Erythroblast (primary cell): Measurements from ENCODE around the gene KIF3C.
"Not testable (repeated sequence)": the region's sequence is repeated elsewhere in the genome, so short reads cannot be mapped to it uniquely, and the experiment has no call there.

Source experiments
- DNase-seq, 2 experiments: peaks; one replicate each; lab custom pipeline; 2025; lab: John Stamatoyannopoulos, UW
- GATA1 ChIP-seq: IDR thresholded peaks from 2 replicates; pipeline ENCODE4 v1.6.1; 2011; ENCODE audit warnings: low read depth, mild to moderate bottlenecking, control low read depth, low read length, moderate library complexity
- POLR2A ChIP-seq: IDR thresholded peaks from 2 replicates; pipeline ENCODE4 v1.6.1; 2011; ENCODE audit warnings: mild to moderate bottlenecking, low read length

The KIF3C gene

DNA sequence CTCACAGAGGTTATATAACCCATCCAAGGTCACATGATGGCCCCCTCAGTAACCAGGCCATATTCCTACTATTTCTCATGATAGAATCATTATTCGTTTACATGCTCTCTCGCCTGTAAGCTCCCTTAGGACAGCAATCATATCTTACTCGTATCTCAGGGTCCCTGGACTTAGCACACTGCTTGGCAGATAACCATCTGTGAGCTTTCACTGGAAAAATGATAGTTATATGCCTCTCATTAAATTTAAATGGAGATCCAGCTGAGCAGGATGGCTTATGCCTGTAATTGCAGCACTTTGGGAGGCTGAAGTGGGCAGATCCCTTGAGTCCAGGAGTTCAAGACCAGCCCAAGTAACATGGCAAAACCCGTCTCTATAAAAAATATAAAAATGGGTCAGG lies 21.9 kb downstream of the KIF3C start:
- TF ChIP-seq POLR2A (no peak), GATA1 (no peak)
- DNase-seq = no peak

DNA sequence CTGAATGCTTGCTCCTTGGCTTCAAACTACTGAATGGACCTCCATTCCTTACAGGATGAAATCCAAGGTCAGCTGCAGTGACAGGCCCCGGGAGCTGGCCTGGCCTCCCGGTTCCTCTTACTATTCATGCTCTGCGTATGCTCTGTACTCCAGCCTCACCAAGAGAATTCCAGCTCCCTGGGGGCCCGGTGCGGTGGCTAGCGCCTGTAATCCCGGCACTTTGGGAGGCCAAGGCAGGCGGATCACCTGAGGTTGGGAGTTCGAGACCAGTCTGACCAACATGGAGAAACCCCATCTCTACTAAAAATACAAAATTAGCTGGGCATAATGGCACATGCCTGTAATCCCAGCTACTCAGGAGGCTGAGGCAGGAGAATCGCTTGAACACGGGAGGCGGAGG lies 23.7 kb downstream of the KIF3C start:
- not testable (repeated sequence) for DNase-seq

DNA sequence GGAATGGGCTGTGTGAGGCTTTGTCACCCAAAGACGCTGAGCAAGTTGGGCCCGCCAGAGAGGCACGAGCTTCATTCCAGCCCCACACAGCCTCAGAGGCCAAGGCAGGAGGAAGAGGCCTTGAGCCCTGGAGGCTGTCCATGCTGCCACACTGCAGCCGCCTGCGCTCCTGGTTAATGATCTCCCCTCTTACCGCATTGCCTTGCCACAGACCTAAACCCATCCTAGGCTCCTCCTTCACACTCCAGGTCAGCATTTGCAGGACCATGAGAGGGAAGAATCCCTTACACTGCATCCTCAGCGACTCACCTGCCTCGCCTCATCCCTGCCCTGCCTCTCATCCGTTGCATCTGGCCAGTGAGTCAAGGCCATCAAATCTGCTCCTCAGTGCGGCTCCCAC lies 24.6 kb downstream of the KIF3C start:
- no peak for TF ChIP-seq POLR2A
- no peak for TF ChIP-seq GATA1
- DNase-seq = no peak

DNA sequence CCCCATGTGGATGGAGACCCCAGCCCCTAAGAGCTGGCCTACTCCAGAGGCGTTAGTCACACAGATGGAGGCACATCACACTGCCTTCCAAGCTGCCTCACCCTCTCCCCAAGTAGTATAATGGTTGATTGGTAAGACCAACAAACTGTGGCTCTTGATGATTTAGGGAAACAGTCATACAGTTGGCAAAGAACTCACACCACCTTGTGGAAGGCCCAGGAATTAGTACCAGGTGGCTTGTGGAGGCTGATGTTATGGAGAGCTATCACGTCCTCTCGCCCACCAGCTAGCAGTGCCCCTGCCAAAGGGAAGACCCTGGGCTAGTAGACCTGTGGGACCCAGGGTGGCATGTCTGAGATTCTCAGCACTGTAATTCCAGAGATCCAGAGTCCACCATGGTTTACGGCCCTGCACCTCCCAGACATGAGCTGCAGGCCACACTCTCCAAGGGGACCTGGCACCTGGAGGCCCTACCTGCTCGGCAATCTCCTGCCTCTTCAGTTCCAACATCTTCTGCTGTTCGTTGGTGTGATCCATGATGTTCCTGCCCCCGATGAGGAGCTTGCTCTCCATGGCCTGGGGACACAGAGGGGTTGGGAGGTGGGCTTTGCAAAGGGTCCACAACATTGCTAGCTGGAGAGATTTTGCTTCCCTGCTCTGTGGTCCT lies 26.3 kb downstream of the KIF3C start:
- TF ChIP-seq GATA1 (no peak), POLR2A (no peak)

DNA sequence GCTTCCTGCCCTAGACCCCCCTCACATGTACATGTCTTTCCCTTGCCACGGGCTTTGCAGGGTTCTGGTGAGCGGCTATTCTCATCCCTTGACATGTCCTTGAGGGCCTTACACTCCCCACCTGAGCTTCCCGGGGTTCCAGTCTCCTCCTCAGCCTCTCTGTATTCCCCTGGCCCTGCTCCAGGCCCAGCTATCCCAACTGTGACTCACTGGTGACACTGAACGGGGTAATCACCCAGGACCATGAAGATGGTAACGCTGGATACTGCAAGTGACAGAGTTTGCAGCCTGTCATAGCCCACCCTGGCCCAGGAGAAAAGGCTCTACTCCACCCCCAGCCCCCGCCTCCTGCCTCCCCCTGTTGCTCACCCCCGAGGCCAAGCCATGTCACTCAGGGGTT lies 27.3 kb downstream of the KIF3C start:
- DNase-seq = no peak
- TF ChIP-seq POLR2A (no peak), GATA1 (no peak)

More for the DNA sequence above, 26.3 kb downstream of the KIF3C start:
- peak; percentile 16 to 17 for DNase-seq

DNA sequence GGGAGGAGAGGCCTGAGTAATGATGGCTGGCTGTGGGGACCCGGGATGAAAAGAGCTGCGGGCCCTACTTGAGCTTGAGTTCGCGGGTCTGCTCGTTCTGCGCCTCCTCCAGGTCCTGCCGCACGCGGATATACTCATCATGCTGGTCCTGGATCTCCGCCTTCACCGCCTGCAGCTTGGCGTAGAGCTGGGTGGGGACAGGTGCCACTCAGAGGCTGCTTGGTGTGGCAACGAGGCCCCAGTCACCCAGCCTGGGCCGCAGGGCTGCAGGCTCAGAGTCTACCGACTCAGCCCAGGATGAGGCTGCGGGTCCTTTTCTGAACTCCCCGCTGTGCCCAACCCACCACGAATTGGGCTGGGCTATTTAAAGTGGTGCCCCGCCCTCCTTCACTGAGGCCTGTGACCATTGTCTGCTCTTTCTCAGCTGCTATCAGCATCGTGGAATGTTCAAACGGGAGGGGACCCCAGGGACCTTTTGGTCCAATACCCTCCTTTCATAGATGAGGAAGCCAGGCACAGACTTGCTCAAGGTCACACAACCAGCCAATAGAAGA lies 28.0 kb downstream of the KIF3C start:
- DNase-seq = peak in 1 of 2 experiments; percentile 21
- TF ChIP-seq GATA1 (no peak), POLR2A (no peak)

DNA sequence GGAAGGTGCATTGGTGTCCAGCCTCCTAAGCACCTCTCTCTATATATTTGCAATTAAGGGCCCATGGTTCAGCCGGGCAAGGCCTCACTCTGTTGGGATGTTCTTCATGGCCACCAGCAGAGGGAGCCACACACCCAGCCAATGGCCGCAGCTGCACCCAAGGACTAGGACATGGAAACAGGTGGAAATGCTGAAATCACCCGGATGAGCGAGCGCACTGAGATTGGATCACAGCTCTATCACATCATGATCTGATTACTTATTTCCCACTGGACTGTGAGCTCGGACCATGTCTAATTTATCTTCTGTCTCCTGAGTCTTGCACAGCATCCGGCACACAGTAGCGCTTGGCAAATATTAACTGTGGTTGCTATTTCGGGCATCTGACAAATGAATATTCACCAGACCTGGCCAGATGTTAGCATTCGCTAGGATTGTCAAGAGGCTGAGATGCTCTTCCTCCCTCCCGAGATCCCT lies 31.2 kb downstream of the KIF3C start:
- TF ChIP-seq GATA1 (no peak), POLR2A (no peak)

DNA sequence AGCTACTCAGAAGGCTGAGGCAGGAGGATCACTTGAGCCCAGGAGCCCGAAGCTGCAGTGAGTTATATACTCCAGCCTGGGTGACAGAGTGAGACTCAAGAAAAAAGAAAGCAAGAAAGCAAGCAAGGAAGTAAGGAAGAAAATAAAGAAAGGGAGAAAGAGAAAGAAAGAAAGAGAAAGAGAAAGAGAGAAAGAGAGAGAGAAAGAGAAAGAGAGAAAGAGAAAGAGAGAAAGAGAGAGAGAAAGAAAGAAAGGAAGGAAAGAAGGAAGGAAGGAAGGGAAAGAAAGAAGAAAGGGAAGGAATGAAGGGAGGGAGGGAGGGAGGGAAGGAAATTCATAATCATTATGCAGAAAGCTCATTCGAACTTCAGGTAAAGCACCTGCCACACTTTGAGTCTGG lies 33.9 kb downstream of the KIF3C start:
- DNase-seq = no peak
- no peak for TF ChIP-seq POLR2A
- no peak for TF ChIP-seq GATA1

More for the DNA sequence above, 31.2 kb downstream of the KIF3C start:
- peak; percentile 79 to 90 for DNase-seq

DNA sequence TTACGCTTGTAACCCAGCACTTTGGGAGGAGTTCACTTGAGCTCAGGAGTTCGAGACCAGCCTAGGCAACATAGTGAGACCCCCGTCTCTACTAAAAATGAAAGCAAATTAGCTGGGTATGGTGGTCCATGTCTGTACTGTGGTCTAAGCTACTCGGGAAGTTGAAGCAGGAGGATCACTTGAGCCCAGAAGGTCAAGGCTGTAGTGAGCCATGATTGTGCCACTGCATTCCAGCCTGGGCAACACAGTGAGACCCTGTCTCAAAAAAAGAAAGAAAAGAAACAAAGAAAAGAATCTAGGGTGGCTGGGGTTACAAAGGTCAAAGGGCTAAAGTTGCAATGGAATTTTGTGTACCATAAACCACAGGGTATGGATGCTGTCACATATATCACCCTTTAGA lies 41.3 kb downstream of the KIF3C start:
- no peak for DNase-seq
- TF ChIP-seq POLR2A (no peak), GATA1 (no peak)

DNA sequence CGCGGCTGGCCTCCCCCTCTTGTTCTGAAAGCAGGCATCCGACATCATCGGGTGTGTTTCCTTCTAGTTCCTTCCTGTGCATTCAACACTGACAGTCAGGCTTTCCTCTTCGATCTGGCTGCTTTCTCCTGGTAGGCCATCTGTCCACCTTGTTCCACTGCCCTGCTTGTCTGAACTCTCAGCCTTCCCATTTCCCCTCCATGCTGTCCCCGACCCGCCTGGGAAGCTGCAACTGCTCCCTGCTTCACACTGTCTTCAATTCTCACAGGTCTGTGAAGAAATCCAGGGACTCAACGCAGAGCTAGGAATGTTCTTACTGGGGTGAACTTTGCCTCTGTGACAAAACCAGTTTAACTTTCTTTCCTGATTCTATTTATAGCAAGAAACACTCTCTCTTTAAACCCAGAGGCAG lies 43.0 kb downstream of the KIF3C start:
- TF ChIP-seq POLR2A (no peak), GATA1 (no peak)
- no peak for DNase-seq

DNA sequence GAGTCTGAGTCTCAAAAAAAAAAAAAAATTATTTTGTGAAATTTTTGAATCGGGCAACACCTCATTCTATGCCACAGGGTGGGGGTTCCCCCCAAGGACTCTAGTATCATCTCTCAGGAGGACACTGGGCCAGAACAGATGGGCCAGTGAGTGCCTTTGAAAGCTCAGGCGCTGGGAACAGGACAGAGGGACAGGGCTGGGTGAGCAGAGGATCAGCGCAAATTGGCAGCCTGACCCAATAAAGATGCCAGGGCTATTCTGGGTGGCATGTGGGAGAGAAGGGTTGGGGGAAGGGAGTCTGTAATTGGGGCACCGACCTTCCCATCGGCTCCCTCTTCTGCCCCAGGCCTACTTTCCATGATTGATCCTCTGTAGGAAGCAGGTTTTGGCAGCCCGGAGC lies 44.0 kb downstream of the KIF3C start:
- DNase-seq = no peak
- TF ChIP-seq GATA1 (no peak), POLR2A (no peak)

DNA sequence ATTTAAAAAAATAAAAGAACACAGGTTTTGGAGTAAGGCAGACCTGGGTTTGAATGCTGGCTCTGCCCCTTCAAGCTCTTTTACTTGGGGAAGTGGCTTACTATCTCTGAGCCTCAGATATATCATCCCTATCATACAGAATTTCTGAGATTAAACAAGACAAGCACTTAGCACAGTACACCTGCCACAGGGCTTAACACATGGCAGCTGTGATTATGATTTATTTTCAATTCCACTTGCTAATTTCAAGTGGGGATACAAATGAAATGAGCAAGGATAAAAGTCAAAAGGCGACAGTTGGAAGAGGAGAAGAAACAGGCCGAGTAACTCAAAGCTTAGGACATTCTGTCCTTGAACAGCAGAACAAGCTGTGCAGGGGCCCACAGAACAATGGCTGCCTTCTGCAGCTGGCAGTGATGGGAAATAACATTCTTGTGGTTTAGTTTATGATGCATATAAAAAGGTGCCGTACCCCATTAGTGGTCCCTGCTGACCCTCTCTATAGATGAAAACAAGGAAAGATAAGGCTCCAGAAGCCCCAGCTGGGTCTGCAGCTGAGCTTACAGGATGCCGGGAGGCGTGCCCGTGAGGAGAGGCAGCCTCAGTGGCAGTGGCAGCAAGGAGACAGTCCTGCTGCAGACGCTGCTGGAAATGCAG lies 45.3 kb downstream of the KIF3C start:
- TF ChIP-seq POLR2A = no peak
- TF ChIP-seq GATA1 = no peak
- no peak for DNase-seq

DNA sequence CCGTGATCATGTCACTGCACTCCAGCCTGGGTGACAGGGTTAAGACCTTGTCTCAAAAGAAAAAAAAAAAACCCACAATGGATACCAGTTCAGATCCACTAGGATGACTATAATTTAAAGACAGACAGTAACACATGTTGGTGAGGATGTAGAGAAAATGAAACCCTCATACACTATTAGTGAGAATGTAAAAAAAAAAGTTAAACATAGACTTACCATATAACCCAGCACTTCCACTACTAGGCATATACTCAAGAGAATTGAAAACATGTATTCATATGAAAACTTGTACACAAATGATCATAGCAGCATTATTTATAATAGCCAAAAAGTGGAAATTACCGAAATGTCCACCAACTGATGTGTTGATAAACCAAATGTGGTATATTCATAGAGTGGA lies 48.7 kb downstream of the KIF3C start:
- TF ChIP-seq POLR2A (no peak), GATA1 (no peak)
- DNase-seq = no peak

DNA sequence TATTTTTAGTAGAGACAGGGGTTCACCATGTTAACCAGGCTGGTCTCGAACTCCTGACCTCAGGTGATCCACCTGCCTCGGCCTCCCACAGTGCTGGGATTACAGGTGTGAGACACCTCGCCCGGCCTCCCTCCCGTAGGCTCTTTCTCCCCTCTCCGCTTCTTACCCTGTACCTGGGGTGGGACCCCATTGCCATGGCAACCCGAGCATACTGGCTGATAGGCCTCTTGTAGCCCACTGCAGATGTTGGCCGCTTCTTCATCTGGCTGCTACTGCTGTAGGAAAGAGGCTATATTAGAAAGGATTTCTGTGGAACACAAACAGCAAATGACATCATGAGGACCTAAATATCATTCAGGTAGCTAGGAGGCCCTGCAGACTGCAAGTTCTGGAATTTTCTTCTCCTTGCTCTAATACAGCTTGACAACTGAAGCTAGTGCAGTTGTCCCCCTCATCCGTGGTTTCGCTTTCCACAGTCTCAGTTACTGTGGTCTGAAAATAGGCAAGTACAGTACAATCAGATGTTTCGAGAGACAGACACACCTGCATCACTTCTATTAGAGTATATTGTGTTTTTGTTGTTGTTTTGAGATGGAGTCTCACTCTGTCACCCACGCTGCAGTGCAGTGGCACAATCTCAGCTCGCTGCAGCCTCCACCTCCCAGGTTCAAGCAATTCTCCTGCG lies 52.4 kb downstream of the KIF3C start:
- no peak for DNase-seq
- no peak for TF ChIP-seq POLR2A
- TF ChIP-seq GATA1 = no peak

DNA sequence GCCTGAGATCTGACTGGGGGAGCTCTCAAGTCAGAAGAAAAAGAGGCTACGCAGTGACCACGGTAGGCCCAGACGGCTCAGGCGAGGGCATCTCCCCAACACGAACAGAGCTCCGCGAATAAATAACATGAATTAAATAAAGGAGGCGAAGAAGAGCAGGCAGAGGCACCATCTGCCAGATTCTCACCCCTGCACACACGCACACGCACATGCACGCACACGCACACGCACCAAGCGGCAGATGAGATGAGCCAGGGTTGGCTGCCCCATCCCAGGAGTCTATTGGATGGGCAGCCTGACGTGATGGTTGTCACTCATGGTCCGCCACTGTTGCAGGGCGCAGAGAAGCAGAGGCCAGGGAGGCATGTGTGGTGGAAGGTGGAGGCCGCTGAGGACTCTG lies 53.6 kb downstream of the KIF3C start:
- TF ChIP-seq POLR2A = no peak

More for the DNA sequence above, 53.6 kb downstream of the KIF3C start:
- DNase-seq = no peak
